DMS153 treated with DMSO at 0.1 percent for 48 hours (cell line): ENCODE measurements around the gene VWA3A.
"Not testable (repeated sequence)": the region's sequence is repeated elsewhere in the genome, so short reads cannot be mapped to it uniquely, and the experiment has no call there.

Source experiments
- DNase-seq: peaks from one replicate; lab custom pipeline; 2025; ENCODE audit not compliant: unreplicated experiment; lab: John Stamatoyannopoulos, UW

VWA3A gene

GRCh38 chr16:22081050-22081449 lies 11.3 kb upstream of the VWA3A start:
- no peak for DNase-seq

- no peak for DNase-seq
Measured at GRCh38 chr16:22086440-22086839, 5.9 kb upstream of the VWA3A start.

GRCh38 chr16:22088642-22089041 lies 3.7 kb upstream of the VWA3A start:
- DNase-seq = no peak

- no peak for DNase-seq
Measured at GRCh38 chr16:22089910-22090309, 2.4 kb upstream of the VWA3A start.

- DNase-seq = no peak
Measured at GRCh38 chr16:22091721-22092120, 620 bp upstream of the VWA3A start.

- no peak for DNase-seq
Measured at GRCh38 chr16:22093331-22093730, 990 bp downstream of the VWA3A start.

- no peak for DNase-seq
Measured at GRCh38 chr16:22093996-22094395, 1.7 kb downstream of the VWA3A start.

- DNase-seq = peak; percentile 13
Measured at GRCh38 chr16:22098405-22099255, 6.3 kb downstream of the VWA3A start.

GRCh38 chr16:22099256-22099975 lies 7.1 kb downstream of the VWA3A start:
- DNase-seq = no peak

- DNase-seq = no peak
Measured at GRCh38 chr16:22103441-22103840, 11.1 kb downstream of the VWA3A start.

- no peak for DNase-seq
Measured at GRCh38 chr16:22109258-22109898, 17.0 kb downstream of the VWA3A start.

- not testable (repeated sequence) for DNase-seq
Measured at GRCh38 chr16:22111629-22112028, 19.3 kb downstream of the VWA3A start.

- DNase-seq = no peak
Measured at GRCh38 chr16:22116095-22116700, 23.9 kb downstream of the VWA3A start.

GRCh38 chr16:22117609-22118008 lies 25.3 kb downstream of the VWA3A start:
- no peak for DNase-seq

- DNase-seq = no peak
Measured at GRCh38 chr16:22120440-22120839, 28.1 kb downstream of the VWA3A start.

- DNase-seq = no peak
Measured at GRCh38 chr16:22122239-22122638, 29.9 kb downstream of the VWA3A start.

- no peak for DNase-seq
Measured at GRCh38 chr16:22123146-22123545, 30.8 kb downstream of the VWA3A start.

- DNase-seq = no peak
Measured at GRCh38 chr16:22123759-22124490, 31.6 kb downstream of the VWA3A start.

GRCh38 chr16:22124583-22125284 lies 32.4 kb downstream of the VWA3A start:
- no peak for DNase-seq

GRCh38 chr16:22126037-22126558 lies 33.8 kb downstream of the VWA3A start:
- DNase-seq = no peak
